Measurements from ENCODE around the gene ADGRG1.

ADGRG1 gene

DNA sequence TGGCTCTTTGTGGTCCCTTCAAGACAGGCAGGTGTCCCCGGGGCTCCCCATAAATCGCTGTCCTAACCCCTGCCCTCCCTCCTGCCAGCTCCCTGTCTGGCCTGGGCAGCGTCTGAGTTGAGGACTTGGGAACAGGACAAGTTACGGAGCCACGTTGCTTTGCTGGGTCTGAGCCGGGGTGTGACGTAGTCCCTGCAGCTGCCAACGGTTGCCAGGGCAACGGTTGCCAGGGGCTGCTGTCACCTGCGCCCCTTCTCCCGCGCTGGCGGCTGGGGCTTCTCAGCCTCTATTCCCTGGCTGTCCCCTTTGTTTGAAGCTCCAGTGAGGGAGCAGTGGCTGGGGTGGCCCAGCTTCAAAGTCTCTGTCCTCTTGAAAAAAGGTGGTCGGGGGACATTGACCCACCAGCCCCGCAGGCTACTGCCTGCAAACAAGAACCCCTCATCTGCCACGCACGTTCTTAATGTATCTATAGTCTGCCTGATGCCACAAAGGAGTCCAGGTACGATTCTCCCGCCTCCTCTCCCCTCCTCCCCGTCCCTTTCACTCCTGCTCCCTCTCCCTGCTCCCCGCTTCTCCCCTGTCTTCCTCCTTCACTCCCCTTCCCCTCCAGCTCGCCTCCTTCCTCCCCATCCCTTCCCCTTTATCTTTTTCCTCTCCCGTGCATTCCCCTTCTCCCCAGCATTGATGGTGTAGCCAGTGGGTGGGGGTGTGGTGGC lies 10.9 kb downstream of the ADGRG1 start:
- no peak for DNase-seq (ENCODE audit: low read depth)
- in situ Hi-C loops (cut with HindIII; ENCODE audit: low sequenced_read_pairs), result no loop called here
- TF ChIP-seq, protein P1, sequence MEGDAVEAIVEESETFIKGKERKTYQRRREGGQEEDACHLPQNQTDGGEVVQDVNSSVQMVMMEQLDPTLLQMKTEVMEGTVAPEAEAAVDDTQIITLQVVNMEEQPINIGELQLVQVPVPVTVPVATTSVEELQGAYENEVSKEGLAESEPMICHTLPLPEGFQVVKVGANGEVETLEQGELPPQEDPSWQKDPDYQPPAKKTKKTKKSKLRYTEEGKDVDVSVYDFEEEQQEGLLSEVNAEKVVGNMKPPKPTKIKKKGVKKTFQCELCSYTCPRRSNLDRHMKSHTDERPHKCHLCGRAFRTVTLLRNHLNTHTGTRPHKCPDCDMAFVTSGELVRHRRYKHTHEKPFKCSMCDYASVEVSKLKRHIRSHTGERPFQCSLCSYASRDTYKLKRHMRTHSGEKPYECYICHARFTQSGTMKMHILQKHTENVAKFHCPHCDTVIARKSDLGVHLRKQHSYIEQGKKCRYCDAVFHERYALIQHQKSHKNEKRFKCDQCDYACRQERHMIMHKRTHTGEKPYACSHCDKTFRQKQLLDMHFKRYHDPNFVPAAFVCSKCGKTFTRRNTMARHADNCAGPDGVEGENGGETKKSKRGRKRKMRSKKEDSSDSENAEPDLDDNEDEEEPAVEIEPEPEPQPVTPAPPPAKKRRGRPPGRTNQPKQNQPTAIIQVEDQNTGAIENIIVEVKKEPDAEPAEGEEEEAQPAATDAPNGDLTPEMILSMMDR (IDR thresholded peaks at IDR 0.05; ENCODE audit: low read depth, low read length, missing control alignments), result no peak
- no peak overlapping the region for H3K4me3 ChIP-seq (ENCODE audit: low read depth, low read length)

DNA sequence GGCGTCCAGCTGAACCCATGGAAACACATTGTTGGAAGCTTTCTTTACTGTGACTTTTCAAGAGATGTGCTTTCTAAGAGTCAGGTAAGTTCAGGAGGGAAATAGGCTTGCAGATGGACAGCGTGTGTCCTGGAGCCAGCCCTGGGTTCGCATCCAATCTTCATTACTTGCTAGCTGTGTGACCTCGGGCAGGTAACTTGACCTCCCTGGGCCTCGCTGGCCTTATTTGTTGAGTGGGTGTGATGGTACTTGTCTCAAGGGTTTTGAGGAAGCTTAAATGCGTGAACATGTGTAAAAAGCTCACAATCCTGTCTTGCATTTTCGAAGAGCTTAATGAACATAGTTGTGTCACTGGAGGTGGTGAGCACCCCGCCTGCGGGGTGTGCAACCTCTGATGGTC lies 11.8 kb downstream of the ADGRG1 start:
- TF ChIP-seq, protein P1 (IDR thresholded peaks at IDR 0.05; ENCODE audit: low read depth, low read length, missing control alignments), result no peak
- in situ Hi-C loops (cut with HindIII; ENCODE audit: low sequenced_read_pairs), result loop anchor here (5.0 kb wide), 1 partner anchor 63 kb away; no protein-coding TSS in a partner anchor
- H3K4me3 ChIP-seq (ENCODE audit: low read depth, low read length), result no peak overlapping the region
- DNase-seq (ENCODE audit: low read depth), result no peak

DNA sequence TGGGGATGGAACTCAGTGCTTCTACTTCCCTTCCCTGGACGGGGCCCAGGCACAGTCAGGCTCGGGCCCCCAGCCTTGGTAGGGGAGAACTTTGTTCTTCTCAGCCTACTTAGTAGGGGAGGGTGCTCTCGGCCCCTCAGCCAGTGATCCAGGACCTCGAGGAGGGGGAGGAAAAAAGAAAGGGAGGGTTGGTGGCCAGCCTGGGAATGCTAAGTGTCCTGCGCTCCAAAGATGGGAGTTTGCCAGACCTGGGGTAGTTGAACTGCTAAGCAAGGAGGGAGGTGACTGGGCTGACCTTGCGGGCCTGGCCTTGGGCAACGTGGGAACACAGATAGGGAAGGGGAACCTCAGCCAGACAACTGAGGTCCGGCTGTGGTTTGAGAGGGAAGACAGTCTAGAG lies 12.2 kb downstream of the ADGRG1 start:
- TF ChIP-seq, protein P1 (IDR thresholded peaks at IDR 0.05; ENCODE audit: low read depth, low read length, missing control alignments), result no peak
- in situ Hi-C loops (cut with HindIII; ENCODE audit: low sequenced_read_pairs), result loop anchor here (5.0 kb wide), 1 partner anchor 63 kb away; no protein-coding TSS in a partner anchor
- no peak for DNase-seq (ENCODE audit: low read depth)
- no peak overlapping the region for H3K4me3 ChIP-seq (ENCODE audit: low read depth, low read length)

DNA sequence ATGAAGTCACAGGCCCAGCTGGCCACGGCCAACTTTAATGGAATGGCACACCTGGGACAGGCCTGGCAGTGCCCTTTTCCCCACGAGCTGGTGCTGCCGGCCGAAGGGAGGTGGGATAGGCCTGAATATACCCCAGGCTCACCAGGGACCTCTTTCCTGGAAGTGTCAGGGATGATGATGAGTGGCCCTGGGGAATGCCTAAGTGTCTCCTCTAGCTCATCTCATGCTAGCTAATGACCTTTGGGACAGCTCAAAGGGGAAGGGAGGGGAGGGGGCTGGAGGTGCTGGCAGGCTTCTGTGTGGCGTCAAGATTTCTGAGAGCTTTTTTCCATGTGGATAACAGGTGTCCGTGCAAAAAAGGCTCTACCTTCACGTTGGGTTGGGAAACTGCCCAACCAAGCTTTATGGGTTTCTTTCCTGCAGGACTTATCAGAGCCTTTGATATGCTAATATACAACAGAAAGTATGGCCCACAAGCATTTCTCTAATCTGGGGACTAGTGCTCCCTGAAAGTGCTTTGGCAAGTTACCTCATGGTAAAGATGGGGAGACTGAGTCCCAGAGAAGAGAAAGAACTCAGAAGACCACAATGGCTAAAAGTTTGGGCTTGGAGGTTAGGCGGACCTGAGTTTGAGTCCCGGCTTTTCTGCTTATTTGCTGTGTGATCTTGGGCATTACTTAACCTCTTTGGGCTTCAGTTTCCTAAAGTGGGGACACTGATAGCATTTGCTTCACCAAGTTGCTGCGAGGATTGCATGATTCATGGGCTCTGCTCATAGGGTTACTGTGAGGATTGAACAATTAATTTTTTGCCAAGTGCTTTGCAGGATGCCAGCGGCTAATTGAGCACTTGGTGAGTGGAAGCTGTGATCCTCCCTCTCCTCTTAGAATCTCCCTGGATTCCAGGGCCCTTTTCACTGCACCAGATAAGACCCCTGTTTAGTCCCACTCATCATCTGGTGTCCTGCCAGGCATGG lies 14.0 kb downstream of the ADGRG1 start:
- H3K4me3 ChIP-seq (ENCODE audit: low read depth, low read length), result no peak overlapping the region
- TF ChIP-seq, protein P1 (IDR thresholded peaks at IDR 0.05; ENCODE audit: low read depth, low read length, missing control alignments), result no peak
- in situ Hi-C loops (cut with HindIII; ENCODE audit: low sequenced_read_pairs), result loop anchor here (5.0 kb wide), 1 partner anchor 65 kb away; no protein-coding TSS in a partner anchor
- no peak for DNase-seq (ENCODE audit: low read depth)

DNA sequence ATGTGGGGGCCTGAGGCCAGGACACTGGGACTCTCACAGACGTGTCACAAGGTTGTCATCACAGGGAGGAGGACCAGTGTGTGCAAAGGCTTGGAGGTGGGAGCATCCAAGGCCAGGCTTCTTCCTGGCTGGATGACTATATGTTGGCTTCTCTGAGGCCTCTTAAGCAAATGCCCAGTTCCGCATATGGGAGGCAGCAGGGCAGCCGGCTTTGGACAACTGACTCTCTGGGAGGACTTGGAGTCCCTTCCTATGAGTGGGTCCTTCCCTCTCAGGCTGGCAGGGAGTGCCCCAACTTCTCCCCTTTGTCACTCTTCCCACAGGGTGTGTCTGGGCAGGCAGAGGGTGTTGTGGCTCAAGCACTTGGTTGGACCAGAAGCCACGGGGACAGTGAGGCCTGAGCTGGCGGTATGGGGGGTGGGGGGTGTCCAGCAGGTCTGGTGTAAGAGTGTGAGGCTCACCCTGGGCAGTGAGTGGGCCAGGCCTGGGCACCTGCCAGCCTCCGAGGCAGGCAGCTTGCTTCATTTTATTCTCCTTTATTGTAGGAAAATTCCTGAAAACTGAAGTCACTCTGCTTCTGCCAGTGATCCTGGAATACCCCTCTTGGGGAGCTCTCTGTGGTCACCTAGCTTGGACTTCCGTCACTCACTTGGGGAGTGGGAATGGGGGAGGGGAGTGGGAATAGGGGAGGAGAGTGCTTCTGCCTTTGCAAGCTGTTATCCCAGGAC lies 14.9 kb downstream of the ADGRG1 start:
- H3K4me3 ChIP-seq (ENCODE audit: low read depth, low read length), result no peak overlapping the region
- in situ Hi-C loops (cut with HindIII; ENCODE audit: low sequenced_read_pairs), result loop anchor here (5.0 kb wide), 1 partner anchor 66 kb away; no protein-coding TSS in a partner anchor
- peak; percentile 42 for DNase-seq (ENCODE audit: low read depth)
- TF ChIP-seq, protein P1 (IDR thresholded peaks at IDR 0.05; ENCODE audit: low read depth, low read length, missing control alignments), result no peak

DNA sequence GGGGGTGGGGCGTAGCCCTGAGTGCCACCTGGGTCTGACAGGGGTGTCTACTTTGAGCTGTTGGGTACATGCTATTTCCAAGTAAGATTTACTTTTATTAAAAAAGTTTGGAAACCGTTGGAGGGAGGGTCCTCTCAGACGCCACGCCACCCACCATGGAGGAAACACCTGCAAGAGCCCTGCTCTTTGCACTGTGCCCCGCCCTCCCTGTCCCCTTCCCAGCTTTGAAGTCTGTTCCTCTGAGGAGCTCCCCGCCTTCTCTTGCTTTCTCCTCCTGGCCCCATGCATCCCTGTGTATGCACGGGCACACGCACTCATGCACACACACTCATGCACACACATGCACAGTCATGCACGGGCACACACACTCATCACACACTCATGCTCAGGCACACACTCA lies 15.5 kb downstream of the ADGRG1 start:
- DNase-seq (ENCODE audit: low read depth), result no peak
- H3K4me3 ChIP-seq (ENCODE audit: low read depth, low read length), result no peak overlapping the region
- in situ Hi-C loops (cut with HindIII; ENCODE audit: low sequenced_read_pairs), result loop anchor here (5.0 kb wide), 1 partner anchor 67 kb away; no protein-coding TSS in a partner anchor
- TF ChIP-seq, protein P1 (IDR thresholded peaks at IDR 0.05; ENCODE audit: low read depth, low read length, missing control alignments), result no peak
